ENCODE measurements around the gene TMEM238L.

DNA sequence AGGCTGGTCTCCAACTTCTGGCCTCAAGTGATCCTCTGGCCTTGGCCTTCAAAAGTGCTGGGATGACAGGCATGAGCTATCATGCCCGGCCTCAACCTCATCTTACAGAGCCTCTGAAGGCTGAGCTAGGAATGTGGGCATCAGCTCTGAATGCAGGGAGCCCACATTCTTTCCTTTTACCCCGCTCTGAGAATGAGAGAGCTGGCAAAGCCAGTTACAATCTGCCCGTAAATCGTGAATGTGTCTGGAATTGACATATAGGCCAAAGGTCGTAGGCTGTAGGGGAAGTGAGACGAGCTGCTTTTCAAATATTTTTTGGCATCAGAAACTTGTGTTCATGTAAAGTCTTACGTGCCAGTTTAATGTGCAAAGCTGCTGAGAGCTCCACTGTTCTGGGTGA is 4.5 kb downstream of the TMEM238L start:
- TF ChIP-seq CTCF (IDR thresholded peaks at IDR 0.05; ENCODE audit: low read length) (no peak), EZH2 (IDR thresholded peaks at IDR 0.05; ENCODE audit: borderline replicate concordance, low read length) (no peak)
